Osteocyte (in vitro differentiated cells): Measurements from ENCODE around the gene MYT1. TPM values are rescaled to one million over a fixed set of nuclear protein-coding genes. Genes with fewer than 3 reads are reported as not detected.

Source experiments
- DNase-seq: peaks from one replicate; pipeline ENCODE4 v3.0.0; 2021; ENCODE audit warnings: mixed read lengths; ENCODE audit not compliant: unreplicated experiment; ENCODE audit errors: extremely low spot score
- H3K27ac Mint-ChIP-seq: one replicate; pipeline ENCODE4 v1.8.0; 2021; ENCODE audit warnings: mild to moderate bottlenecking, mixed read lengths; ENCODE audit not compliant: unreplicated experiment
- H3K27me3 Mint-ChIP-seq: one replicate; pipeline ENCODE4 v1.8.0; 2021; ENCODE audit warnings: mixed read lengths; ENCODE audit not compliant: unreplicated experiment
- H3K36me3 Mint-ChIP-seq: one replicate; pipeline ENCODE4 v1.8.0; 2021; ENCODE audit warnings: mixed read lengths; ENCODE audit not compliant: unreplicated experiment
- H3K4me1 Mint-ChIP-seq: one replicate; pipeline ENCODE4 v1.8.0; 2021; ENCODE audit warnings: mixed read lengths; ENCODE audit not compliant: unreplicated experiment
- H3K4me3 Mint-ChIP-seq: one replicate; pipeline ENCODE4 v1.8.0; 2021; ENCODE audit warnings: mild to moderate bottlenecking, moderate library complexity, mixed read lengths; ENCODE audit not compliant: unreplicated experiment
- H3K9me3 Mint-ChIP-seq: one replicate; pipeline ENCODE4 v1.8.0; 2021; ENCODE audit warnings: mixed read lengths; ENCODE audit not compliant: unreplicated experiment
- total RNA-seq: library from RNA; stranded (reverse); gene quantifications from 2 replicates; pipeline ENCODE4 v1.2.1, GENCODE V29; 2021
- TF ChIP-seq, protein P1 (sequence below): fragments of 200-600 bp; sonication (generic); IDR thresholded peaks from 2 replicates; pipeline ENCODE4 v1.5.0; 2021; ENCODE audit warnings: antibody characterized with exemption, mild to moderate bottlenecking, moderate library complexity

Gene MYT1
- total RNA-seq, 1 donor from 2014 or later = not detected

DNA sequence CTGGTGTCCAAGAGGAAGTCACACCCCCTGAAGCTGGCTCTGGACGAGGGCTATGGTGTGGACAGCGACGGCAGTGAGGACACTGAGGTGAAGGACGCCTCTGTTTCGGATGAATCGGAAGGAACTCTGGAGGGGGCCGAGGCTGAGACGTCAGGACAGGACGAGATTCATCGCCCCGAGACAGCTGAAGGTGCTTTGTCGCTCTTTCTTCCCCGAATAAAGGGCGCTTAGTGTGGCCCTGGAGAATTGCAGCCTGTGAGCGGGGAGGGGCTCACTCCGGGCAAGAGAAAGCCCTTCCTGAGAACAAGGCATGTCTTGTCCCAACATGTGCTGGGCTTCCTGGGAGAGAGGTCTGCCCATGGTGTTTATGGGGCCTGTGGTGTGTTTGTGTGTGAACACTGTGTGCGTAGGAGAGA is 41.4 kb downstream of the MYT1 start:
- peaks cover 22% of the 10 kb centered on the region for H3K27me3 Mint-ChIP-seq

DNA sequence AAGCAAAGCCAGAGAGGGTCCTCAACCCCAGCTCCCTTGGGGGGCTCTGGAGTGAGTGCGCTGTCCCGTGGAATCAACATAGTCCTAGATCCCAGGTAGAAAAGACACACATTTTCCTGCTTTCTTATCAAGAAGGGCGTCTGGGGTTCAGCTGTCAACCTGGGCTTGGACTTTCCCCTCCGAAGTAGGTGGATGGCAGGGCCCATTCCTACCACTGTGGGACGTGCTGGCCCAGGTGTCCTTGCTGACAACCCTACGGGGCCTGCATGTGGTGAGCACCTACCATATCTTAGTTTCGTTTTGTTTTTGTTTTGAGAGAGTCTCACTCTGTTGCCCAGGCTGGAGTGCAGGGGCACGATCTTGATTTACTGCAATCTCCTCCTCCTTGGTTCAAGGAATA is 42.4 kb downstream of the MYT1 start:
- Mint-ChIP-seq H3K27me3 (peaks cover 23% of the 10 kb centered on the region), H3K4me1 (no peaks in the 10 kb centered on the region)

More for the DNA sequence above, 41.4 kb downstream of the MYT1 start:
- no peak for DNase-seq
- H3K9me3 Mint-ChIP-seq = no peaks in the 10 kb centered on the region
- H3K4me1 Mint-ChIP-seq = no peaks in the 10 kb centered on the region
- H3K36me3 Mint-ChIP-seq = no peaks in the 10 kb centered on the region
- no peak overlapping the region for H3K27ac Mint-ChIP-seq
- TF ChIP-seq, protein P1, sequence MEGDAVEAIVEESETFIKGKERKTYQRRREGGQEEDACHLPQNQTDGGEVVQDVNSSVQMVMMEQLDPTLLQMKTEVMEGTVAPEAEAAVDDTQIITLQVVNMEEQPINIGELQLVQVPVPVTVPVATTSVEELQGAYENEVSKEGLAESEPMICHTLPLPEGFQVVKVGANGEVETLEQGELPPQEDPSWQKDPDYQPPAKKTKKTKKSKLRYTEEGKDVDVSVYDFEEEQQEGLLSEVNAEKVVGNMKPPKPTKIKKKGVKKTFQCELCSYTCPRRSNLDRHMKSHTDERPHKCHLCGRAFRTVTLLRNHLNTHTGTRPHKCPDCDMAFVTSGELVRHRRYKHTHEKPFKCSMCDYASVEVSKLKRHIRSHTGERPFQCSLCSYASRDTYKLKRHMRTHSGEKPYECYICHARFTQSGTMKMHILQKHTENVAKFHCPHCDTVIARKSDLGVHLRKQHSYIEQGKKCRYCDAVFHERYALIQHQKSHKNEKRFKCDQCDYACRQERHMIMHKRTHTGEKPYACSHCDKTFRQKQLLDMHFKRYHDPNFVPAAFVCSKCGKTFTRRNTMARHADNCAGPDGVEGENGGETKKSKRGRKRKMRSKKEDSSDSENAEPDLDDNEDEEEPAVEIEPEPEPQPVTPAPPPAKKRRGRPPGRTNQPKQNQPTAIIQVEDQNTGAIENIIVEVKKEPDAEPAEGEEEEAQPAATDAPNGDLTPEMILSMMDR = no peak
- H3K4me3 Mint-ChIP-seq = no peak overlapping the region

DNA sequence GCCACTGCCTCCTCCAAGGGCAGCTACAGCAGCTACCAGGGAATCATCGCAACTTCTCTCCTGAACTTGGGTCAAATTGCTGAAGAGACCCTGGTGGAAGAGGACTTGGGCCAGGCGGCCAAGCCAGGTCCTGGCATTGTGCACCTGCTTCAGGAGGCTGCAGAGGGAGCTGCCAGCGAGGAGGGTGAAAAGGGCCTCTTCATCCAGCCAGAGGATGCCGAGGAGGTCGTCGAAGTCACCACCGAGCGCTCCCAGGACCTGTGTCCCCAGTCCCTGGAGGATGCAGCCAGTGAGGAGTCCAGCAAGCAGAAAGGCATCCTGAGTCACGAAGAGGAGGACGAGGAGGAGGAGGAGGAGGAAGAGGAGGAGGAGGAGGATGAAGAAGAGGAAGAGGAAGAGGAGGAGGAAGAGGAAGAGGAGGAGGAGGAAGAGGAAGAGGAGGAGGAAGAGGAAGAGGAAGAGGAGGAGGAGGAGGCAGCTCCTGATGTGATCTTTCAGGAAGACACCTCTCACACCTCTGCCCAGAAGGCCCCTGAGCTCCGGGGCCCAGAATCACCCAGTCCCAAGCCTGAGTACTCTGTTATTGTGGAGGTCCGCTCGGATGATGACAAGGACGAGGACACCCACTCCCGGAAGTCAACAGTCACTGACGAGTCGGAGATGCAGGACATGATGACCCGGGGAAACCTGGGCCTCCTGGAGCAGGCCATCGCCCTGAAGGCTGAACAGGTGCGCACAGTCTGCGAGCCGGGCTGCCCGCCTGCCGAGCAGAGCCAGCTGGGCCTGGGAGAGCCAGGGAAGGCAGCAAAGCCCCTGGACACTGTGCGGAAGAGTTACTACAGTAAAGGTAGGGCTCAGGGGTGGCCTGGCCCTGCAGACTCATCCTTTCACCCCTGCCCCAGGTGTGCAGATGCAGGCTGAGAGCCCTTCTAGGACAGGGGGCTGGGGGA is 43.7 kb downstream of the MYT1 start:
- Mint-ChIP-seq H3K27me3 (peaks cover 26% of the 10 kb centered on the region), H3K36me3 (no peaks in the 10 kb centered on the region), H3K27ac (no peak overlapping the region), H3K4me1 (no peaks in the 10 kb centered on the region), H3K4me3 (no peak overlapping the region), H3K9me3 (no peaks in the 10 kb centered on the region)
- no peak for DNase-seq
- TF ChIP-seq, protein P1 = no peak

More for the DNA sequence above, 42.4 kb downstream of the MYT1 start:
- Mint-ChIP-seq H3K4me3 (no peak overlapping the region), H3K27ac (no peak overlapping the region), H3K36me3 (no peaks in the 10 kb centered on the region), H3K9me3 (no peaks in the 10 kb centered on the region)
- DNase-seq = no peak
- TF ChIP-seq, protein P1 = no peak

DNA sequence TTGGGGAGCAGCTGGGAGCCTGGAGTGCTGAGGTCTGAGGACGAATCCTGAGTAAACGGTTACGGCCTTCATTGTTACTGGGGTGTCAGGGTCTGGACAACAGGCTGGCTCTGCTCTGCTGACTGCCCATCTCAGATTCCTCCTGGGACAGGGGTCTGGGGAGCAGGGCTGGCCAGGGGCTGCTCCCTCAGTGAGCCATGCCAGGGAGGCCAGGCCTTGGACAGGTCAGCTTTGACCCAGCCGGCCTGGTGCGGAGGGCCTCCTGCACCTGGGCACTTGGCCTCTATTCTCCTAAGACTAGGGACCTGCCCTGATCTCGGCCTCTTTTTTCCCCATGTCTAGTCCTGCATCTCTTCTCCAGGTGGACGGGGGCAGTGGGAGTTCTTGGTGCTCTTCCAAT is 44.9 kb downstream of the MYT1 start:
- no peak overlapping the region for H3K4me3 Mint-ChIP-seq
- H3K27ac Mint-ChIP-seq = no peak overlapping the region
- no peaks in the 10 kb centered on the region for H3K36me3 Mint-ChIP-seq
- no peaks in the 10 kb centered on the region for H3K4me1 Mint-ChIP-seq
- DNase-seq = no peak
- TF ChIP-seq, protein P1 = no peak
- H3K9me3 Mint-ChIP-seq = no peaks in the 10 kb centered on the region
- peaks cover 33% of the 10 kb centered on the region for H3K27me3 Mint-ChIP-seq

DNA sequence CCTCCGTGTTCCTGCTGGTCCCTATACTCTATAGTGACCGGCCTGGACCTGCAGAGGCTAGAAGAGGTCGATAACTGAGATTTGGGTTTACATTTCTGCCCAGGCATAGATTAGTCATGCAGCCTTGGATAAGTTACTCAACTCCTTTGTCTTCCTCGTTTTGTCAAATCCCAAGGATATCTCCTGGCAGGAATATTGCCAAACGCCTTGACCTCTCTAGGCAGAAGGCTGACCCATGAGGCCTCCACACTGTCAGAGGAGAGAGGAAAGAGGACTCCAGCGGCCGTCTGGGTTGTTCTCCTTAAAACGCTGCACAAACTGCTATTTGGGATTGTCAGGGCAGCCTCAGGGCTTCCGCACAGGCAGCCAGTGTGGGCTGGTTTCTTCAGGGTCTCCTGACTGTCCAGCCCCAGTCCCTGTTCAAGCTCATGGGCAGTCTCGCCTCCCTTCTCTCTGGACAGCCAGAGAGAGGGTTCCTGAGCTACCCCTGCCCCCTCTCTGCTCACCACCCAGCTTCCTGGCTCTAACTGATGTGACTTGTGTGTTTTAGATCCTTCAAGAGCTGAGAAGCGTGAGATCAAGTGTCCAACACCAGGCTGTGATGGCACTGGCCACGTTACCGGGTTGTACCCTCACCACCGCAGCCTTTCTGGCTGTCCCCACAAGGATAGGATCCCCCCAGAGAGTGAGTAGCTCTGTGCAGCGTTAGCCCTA is 46.6 kb downstream of the MYT1 start:
- Mint-ChIP-seq H3K4me3 (no peak overlapping the region), H3K27ac (no peak overlapping the region), H3K36me3 (no peaks in the 10 kb centered on the region), H3K4me1 (no peaks in the 10 kb centered on the region), H3K9me3 (no peaks in the 10 kb centered on the region), H3K27me3 (peaks cover 40% of the 10 kb centered on the region)
- DNase-seq = no peak
- TF ChIP-seq, protein P1 = no peak
